Measurements from ENCODE around the gene C2orf74.

Gene C2orf74

DNA sequence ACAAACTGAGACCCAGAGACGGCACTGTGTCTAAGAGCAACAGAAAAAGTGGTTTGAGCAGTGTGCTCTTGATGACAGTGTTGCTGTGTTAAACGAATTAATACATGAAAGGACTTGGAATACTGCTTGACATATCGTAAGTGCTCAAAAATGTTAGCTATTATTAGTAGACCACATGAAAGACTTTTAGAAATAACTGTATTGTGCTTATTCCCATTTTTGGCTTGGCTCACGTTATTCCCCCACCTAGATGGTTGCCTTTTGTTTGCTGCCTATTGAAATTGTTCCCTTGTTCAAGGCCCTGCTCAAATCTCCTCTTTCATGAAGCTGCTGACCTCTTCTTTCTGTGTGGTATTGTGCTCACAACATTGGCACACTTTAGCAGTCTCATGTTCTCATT lies 27.8 kb upstream of the C2orf74 start:
- H3K9me3 ChIP-seq (ENCODE audit: insufficient read depth, low read depth, low read length) = no peaks in the 10 kb centered on the region
- TF ChIP-seq, protein P1, sequence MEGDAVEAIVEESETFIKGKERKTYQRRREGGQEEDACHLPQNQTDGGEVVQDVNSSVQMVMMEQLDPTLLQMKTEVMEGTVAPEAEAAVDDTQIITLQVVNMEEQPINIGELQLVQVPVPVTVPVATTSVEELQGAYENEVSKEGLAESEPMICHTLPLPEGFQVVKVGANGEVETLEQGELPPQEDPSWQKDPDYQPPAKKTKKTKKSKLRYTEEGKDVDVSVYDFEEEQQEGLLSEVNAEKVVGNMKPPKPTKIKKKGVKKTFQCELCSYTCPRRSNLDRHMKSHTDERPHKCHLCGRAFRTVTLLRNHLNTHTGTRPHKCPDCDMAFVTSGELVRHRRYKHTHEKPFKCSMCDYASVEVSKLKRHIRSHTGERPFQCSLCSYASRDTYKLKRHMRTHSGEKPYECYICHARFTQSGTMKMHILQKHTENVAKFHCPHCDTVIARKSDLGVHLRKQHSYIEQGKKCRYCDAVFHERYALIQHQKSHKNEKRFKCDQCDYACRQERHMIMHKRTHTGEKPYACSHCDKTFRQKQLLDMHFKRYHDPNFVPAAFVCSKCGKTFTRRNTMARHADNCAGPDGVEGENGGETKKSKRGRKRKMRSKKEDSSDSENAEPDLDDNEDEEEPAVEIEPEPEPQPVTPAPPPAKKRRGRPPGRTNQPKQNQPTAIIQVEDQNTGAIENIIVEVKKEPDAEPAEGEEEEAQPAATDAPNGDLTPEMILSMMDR (conservative IDR thresholded peaks at IDR 0.05; ENCODE audit: low read length) = no peak
- TF ChIP-seq EZH2phosphoT487 (IDR thresholded peaks at IDR 0.05; ENCODE audit: borderline replicate concordance) = no peak
- H3K9me2 ChIP-seq (replicated peaks; ENCODE audit: low read depth, low read length) = no peaks in the 10 kb centered on the region
- no peaks in the 10 kb centered on the region for H3F3A ChIP-seq (ENCODE audit: low read depth)
- no peak overlapping the region for H3K4me2 ChIP-seq (ENCODE audit: low read depth, low read length, poor library complexity, severe bottlenecking)
- H4K20me1 ChIP-seq (ENCODE audit: insufficient read depth, low read length, poor library complexity, severe bottlenecking) = no peaks in the 10 kb centered on the region
- H2AFZ ChIP-seq (ENCODE audit: low read length) = no peak overlapping the region
- no peaks in the 10 kb centered on the region for H3K36me3 ChIP-seq (ENCODE audit: insufficient read depth, low read length)
- H3K27me3 ChIP-seq (ENCODE audit: insufficient read depth, low read length, poor library complexity, severe bottlenecking) = no peaks in the 10 kb centered on the region
- no peaks in the 10 kb centered on the region for H3K79me2 ChIP-seq (ENCODE audit: insufficient read depth, low read length)
- H3K9ac ChIP-seq (ENCODE audit: low read depth, low read length, poor library complexity, severe bottlenecking) = no peak overlapping the region
- no peaks in the 10 kb centered on the region for H3K4me1 ChIP-seq (ENCODE audit: insufficient read depth, low read length, poor library complexity, severe bottlenecking)
- no peak overlapping the region for H3K4me3 ChIP-seq (ENCODE audit: low read length, poor library complexity, severe bottlenecking)

DNA sequence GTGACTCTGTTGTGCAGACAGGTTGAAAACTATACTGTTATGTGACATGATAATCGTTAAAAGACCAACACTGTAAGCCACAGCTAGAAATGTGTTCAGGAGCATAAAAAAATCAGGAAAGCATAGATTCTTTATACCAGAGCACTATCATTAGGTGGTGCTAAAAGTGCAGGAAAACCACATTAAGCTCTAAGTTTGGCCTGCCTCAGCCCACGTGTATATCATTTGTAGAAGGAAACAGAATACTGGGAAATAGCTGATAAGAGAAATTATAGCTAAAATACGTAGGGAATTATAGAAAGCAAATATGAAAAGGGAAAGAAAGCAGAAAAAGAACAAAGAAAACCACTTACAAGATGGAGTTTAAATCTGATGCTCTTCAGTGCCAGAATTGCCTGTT lies 26.5 kb upstream of the C2orf74 start:
- Histone ChIP-seq H3K9ac (ENCODE audit: low read depth, low read length, poor library complexity, severe bottlenecking) (no peak overlapping the region), H3F3A (ENCODE audit: low read depth) (no peaks in the 10 kb centered on the region), H3K9me3 (ENCODE audit: insufficient read depth, low read depth, low read length) (no peaks in the 10 kb centered on the region), H3K4me2 (ENCODE audit: low read depth, low read length, poor library complexity, severe bottlenecking) (no peak overlapping the region), H3K79me2 (ENCODE audit: insufficient read depth, low read length) (no peaks in the 10 kb centered on the region), H4K20me1 (ENCODE audit: insufficient read depth, low read length, poor library complexity, severe bottlenecking) (no peaks in the 10 kb centered on the region), H3K4me3 (ENCODE audit: low read length, poor library complexity, severe bottlenecking) (no peak overlapping the region), H3K36me3 (ENCODE audit: insufficient read depth, low read length) (no peaks in the 10 kb centered on the region), H3K27me3 (ENCODE audit: insufficient read depth, low read length, poor library complexity, severe bottlenecking) (no peaks in the 10 kb centered on the region), H2AFZ (ENCODE audit: low read length) (no peak overlapping the region), H3K9me2 (replicated peaks; ENCODE audit: low read depth, low read length) (no peaks in the 10 kb centered on the region), H3K4me1 (ENCODE audit: insufficient read depth, low read length, poor library complexity, severe bottlenecking) (no peaks in the 10 kb centered on the region)
- TF ChIP-seq, protein P1 (conservative IDR thresholded peaks at IDR 0.05; ENCODE audit: low read length) = peak; percentile 77
- no peak for TF ChIP-seq EZH2phosphoT487 (IDR thresholded peaks at IDR 0.05; ENCODE audit: borderline replicate concordance)

DNA sequence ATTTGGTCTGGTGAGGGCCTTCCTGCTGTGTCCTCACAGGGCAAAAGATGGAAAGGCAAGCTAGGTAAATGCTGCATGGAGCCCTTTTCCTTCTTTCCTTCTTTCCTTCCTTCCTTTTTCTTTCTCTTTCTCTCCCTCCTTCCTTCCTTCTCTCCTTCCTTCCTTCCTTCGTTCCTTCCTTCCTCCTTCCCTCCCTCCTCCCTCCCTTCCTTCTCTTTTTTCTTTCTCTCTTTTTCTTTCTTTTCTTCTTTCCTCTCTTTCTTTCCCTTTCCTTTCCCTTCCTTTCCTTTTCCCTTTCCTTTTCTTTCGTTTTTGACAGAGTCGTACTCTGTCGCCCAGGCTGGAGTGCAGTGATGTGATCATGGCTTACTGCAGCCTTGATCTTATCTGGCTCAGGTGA lies 23.1 kb upstream of the C2orf74 start:
- no peak overlapping the region for H3K4me2 ChIP-seq (ENCODE audit: low read depth, low read length, poor library complexity, severe bottlenecking)
- H3K36me3 ChIP-seq (ENCODE audit: insufficient read depth, low read length) = no peaks in the 10 kb centered on the region
- no peaks in the 10 kb centered on the region for H3K9me2 ChIP-seq (replicated peaks; ENCODE audit: low read depth, low read length)
- H3K9ac ChIP-seq (ENCODE audit: low read depth, low read length, poor library complexity, severe bottlenecking) = no peak overlapping the region
- TF ChIP-seq EZH2phosphoT487 (IDR thresholded peaks at IDR 0.05; ENCODE audit: borderline replicate concordance) = no peak
- TF ChIP-seq, protein P1 (conservative IDR thresholded peaks at IDR 0.05; ENCODE audit: low read length) = no peak
- H3K9me3 ChIP-seq (ENCODE audit: insufficient read depth, low read depth, low read length) = no peaks in the 10 kb centered on the region
- H2AFZ ChIP-seq (ENCODE audit: low read length) = no peak overlapping the region
- no peaks in the 10 kb centered on the region for H4K20me1 ChIP-seq (ENCODE audit: insufficient read depth, low read length, poor library complexity, severe bottlenecking)
- no peaks in the 10 kb centered on the region for H3F3A ChIP-seq (ENCODE audit: low read depth)
- no peak overlapping the region for H3K4me3 ChIP-seq (ENCODE audit: low read length, poor library complexity, severe bottlenecking)
- H3K4me1 ChIP-seq (ENCODE audit: insufficient read depth, low read length, poor library complexity, severe bottlenecking) = no peaks in the 10 kb centered on the region
- H3K79me2 ChIP-seq (ENCODE audit: insufficient read depth, low read length) = no peaks in the 10 kb centered on the region
- H3K27me3 ChIP-seq (ENCODE audit: insufficient read depth, low read length, poor library complexity, severe bottlenecking) = no peaks in the 10 kb centered on the region
